ENCODE data around the gene CD3D.
A peak's percentile ranks its signal among the peaks of the same experiment; 100 is the strongest.
"Not testable (repeated sequence)": the region's sequence is repeated elsewhere in the genome, so short reads cannot be mapped to it uniquely, and the experiment has no call there.

The CD3D gene

DNA sequence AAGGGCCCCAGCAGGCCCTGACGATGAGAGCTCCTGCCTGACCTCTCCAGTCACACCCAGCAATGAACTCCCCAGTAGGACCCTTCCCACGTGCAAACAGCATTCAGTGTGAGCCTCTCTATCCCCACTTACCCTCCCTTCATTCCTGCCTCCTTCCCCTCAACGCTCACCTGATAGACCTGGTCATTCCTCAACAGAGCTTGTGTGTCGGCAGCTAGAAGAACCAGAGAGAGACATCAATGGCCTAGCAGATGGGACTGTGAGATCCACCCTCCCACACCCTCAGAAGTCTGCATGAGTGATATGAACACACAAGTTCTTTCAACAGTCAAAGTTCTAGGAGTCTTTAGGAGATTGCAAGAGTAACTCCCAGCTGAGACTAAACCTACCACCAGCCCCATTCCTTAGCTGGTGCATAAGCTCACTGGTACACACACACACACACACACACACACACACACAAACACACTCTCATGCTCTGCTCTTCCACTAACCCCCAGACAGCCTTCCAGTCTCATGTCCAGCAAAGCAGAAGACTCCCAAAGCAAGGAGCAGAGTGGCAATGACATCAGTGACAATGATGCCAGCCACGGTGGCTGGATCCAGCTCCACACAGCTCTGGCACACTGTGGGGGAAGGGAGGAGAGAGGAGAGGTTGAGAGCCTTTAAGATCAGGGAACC lies 3.1 kb downstream of the CD3D start:
- no peak for DNase-seq (ENCODE audit: low read depth)

DNA sequence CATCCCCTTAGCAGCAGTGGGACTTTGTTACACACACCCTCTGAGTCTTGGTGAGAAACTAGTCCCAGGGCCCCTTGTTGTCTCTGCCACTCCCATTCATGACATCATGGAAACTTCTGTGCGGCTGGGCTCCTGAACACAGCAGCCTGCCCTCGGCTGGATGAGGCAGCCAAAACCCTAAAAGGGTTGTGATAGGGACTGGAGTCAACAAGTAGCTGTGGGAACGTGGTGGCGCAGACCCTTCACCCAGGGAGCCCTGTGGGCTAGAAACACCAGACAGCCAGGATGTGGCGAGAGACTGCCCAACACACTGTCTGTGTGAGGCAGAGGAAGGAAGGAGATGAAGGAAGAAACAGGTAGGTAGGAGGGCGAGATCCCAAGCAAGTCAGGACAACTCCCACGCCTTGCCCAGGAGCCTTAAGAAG lies 3.9 kb downstream of the CD3D start:
- peak; percentile 72 for DNase-seq (ENCODE audit: low read depth)

DNA sequence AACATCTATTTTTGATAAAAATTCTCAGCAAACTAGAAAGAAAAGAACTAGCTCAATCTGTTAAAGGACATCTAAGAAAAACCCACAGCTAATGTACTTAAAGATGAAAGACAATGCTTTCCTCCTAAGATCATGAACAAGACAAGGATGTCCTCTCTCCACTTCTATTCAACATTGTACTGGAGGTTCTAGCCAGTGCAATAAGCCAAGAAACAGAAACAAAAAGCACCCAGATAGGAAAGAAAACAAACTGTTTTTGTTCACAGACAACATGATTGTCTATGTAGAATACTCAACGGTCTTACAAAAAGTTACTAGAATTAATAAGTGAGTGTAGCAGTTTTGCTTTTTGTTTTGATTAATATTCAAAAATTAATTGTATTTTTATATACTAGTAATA lies 7.8 kb downstream of the CD3D start:
- DNase-seq (ENCODE audit: low read depth): no peak

DNA sequence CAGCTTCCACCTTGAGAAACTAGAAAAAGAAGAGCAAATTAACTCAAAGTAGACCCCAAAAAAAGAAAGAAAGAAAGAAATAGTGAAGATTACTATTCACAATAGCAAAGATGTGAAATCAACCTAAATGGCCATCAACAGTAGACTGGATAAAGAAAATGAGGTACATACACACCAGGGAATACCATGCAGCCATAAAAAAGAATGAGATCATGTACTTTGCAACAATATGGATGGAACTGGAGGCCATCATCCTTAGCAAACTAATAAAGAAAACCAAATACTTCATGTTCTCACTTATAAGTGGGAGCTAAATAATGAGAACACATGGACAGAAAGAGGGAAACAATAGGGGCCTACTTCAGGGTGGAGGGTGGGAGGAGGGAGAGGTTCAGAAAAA lies 13.8 kb downstream of the CD3D start:
- DNase-seq (ENCODE audit: low read depth): no peak

DNA sequence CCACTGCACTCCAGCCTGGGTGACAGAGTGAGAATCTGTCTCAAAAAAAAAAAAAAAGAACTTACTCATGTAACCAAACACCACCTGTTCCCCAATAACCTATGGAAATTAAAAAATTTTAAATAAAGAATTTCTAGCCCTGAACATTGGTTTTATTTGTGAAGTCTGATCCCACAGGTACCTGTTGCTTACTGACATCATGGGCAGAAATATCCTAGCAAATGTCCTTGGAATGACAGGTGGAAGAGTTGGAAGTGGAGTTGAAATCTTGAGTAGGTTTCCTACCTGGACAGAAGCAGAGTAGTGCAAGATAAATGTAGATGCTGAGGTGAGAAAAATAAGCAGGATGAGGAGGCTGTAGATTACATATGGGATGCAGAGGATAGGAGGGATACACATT lies 17.2 kb downstream of the CD3D start:
- DNase-seq (ENCODE audit: low read depth): no peak

DNA sequence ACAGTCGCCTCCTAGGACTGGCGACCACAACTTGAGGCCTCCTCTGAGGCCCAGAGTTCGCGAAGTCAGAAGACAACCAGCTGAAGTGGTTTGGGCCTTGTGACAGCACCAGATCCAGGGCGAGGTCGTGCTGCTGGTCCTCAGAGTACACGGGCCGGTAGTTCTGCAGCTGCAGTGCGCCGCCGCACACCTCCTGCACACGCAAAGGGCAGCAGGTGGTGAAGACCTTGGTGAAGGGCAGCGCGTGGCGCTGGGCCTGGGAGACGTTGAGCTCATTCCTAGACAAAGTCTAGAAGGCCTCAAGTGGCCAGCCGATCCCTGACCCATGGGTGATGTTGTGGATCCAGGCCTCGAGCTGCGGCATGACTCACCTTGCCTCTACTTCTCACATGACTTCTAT lies 19.8 kb downstream of the CD3D start:
- DNase-seq (ENCODE audit: low read depth): no peak

DNA sequence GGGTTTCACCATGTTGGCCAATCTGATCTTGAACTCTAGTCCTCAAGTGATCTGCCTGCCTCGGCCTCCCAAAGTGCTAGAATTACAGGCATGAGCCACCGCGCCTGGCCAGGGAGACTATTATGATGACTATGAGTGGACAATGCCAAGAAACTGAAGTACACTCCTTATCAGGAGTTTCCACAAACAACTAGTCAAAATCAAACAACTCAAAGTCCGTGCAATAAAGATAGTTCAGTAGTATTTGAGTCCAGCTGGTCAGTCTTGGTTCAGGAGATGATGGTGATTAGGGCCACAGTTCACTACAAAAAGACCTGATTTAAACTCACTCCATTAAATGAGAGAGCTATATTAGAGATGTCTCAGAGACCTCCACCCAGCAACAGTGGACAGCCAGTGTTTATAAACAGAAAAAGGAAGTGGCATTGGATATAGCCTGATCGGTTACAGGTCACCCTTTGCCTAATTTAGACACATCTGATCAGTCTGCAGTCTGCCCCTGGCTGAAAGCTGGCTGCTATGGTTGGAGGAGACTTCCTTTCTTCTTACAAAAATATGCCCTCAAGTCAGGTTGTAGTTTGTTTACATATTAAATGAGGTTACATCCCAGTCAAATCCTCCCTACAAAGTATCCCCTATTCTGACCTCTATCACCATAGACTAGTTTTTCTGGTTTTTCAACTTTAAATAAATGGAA lies 21.0 kb downstream of the CD3D start:
- no peak for DNase-seq (ENCODE audit: low read depth)

DNA sequence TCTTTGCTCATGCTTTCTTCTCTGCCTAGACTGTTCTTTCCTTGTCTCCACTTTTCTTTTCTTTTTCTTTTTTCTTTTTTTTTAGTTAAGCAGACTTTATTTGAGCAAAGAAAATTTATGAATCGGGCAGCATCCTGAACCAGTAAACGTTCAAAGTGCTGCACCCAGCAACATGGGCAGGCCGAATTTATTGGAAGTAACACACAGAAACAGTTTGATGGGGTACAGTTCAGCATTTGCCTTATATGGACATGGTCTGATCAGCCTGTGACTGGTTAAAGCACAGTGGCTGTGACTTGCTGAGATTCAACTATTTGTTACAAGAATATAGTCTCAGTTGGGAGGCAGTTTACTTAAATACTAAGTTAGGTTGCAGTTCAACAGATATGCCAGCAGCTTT lies 22.0 kb downstream of the CD3D start:
- DNase-seq (ENCODE audit: low read depth): no peak

DNA sequence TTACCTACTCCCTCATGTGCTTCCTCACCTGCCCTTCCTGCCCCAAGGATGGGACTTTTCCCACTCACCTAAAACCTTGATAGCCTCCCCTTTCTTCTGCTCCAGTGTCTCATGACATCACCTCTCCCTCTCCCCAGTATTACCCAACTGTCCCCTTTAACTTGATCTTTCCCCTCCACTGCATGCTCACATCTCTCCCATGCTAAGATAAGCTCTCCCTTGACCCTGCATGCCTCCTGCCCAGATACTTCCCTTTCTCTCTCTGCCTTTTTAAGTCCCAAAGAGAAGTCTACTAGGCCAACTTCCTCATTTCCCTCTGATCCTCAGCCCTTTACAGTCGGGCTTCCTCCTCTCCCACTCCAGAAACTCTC lies 23.2 kb downstream of the CD3D start:
- no peak for DNase-seq (ENCODE audit: low read depth)

DNA sequence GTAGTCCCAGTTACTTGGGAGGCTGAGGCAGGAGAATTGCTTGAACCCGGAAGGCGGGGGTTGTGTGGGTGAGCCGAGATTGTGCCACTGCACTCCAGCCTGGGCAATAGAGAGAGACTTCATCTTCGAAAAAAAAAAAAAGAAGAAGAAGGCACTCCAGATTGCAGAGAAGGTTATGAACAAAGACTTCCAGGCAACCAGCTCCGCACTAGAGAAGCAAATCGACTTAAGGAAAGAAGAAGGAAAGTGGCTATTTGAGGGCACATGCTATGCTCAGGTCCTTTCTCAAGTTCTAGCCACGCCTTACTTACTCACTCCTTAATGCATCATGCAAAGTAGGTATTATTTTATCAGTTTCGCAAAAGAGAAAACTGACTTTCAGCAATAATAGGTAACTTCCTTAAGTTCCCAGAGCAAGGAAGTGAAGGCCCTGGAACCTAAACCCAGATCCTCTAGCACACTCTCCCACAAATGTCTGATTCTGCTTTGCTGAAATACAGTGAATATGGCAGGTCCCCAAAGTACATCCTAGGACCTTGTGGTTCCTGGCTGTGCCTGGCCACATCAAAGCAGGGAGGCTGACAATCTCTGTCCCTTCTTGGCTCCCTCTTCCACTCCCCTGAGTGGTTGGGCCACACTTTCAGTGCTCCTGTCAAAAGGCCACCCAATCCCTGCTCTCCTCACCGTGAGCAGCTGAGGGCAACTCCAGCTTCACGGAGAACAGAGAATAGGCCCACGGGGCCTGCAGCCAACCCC lies 23.7 kb downstream of the CD3D start:
- no peak for DNase-seq (ENCODE audit: low read depth)

DNA sequence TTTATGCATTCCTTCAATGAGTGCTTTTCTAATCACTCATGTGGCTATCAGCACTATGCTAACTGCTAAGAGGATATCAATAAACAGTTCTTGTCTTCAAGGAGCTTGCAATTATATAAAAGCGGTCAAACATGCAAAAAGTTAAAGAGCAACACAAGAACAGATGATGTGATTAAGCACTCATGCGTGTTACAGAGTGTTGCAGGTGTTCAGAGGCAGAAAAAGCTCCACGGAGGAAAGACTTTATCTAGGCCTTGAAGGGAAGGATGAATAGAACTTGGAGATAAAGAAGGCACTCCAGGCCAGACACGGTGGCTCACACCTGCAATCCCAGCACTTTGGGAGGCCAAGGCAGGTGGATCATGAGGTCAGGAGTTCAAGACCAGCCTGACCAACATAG lies 24.4 kb downstream of the CD3D start:
- no peak for DNase-seq (ENCODE audit: low read depth)

DNA sequence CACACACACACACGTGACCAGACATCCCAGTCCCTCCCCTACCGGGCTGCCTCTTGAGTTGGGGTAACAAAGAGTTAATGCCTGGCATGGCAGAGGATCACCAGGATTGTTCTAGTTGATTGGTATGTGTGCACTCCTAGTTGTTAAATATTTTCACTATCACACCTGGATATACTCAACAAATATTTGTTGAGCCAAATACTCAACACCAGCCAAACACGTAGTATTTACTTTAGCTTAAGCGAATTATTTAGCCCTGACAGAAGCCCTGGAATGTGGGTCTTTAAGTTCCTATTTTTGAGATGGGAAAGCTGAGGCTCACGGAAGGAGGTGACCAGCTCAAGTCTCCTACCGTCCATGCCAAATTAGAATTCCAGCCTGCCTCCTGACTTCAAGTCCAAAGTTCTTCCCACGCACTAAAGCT lies 27.5 kb downstream of the CD3D start:
- DNase-seq (ENCODE audit: low read depth): no peak

DNA sequence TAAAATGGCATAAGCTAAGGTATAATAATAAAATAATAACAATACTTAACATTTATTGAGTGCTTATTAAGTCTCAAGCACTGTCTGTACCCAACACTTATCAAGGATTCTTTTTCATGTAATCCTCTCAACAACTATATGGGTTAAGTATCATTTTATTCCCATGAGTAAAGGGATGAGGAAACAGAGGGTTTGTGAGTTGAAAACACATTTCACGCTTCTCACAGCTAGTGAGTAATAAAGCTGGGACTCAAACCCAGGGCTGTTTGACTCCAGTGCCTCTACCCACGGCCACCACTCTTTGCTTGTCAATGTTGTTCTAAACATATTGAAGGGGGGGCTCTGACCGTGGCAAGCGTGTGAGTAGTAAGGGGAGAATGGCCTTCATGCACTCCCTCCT lies 29.3 kb downstream of the CD3D start:
- no peak for DNase-seq (ENCODE audit: low read depth)

DNA sequence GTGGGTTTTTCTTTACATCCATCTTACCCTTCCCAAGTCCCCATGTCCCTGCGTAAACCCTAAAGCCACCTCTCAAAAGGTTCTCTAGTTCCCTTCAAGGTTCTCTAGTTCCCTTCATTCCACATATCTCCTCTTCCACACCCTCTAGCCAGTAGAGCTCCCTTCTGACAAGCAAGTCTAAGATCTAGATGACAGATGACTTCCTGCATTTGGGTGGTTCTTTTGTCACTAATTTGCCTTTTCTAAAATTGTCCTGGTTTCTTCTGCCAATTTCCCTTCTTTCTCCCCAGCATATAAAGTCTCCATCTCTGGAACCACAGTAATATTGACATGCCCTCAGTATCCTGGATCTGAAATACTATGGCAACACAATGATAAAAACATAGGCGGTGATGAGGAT lies 30.2 kb downstream of the CD3D start:
- DNase-seq (ENCODE audit: low read depth): no peak

DNA sequence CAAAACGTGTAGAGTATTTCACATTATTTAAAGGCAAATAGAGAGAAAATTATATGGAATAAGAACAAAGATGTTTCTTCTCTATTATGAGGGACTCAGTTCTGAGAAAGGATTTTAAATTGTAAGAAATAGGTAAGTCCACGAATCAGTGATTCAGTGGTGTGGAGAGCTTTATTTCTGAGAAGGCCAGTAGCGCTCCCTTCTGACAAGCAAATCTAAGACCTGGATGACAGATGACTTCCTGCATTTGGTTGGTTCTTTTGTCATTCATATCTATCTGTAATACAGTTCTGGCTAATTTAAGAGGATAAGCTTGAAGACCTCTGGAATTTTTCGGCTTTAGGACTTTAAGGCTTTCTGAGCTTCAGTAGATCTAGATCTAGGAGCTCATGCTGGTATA lies 31.0 kb downstream of the CD3D start:
- DNase-seq (ENCODE audit: low read depth): no peak

DNA sequence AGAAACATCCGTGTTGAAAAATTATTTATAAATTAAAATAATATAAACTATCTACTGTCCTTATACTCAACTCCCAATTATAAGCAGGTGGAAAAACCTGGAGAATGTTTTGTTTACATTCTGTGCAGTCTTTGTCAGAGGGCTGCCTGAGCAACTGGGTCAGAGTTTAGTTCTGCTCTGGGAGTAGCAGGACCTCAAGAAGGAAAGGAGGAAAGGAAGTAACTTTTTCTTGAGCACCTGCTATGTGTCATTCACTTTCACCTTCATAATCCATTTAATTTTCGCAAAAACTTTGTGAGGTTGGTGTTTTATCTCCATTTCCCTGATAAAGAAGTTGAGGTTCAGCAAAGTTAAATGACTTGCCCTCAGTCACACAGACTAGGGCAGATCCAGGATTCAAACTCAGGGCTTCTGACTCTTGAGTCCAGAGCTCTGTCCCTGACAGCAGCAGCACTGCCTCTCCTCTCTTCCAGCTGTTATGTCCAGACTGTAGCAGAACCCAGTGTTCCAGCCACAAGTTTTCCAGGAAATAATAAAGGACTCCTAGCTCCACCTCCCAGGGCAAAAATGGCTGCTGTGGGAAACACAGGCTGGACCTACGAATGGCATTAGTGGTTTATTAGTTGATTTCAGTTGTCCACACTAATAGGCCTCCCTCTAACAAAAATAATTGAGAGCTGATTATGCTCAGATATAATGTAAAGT lies 31.6 kb downstream of the CD3D start:
- no peak for DNase-seq (ENCODE audit: low read depth)

DNA sequence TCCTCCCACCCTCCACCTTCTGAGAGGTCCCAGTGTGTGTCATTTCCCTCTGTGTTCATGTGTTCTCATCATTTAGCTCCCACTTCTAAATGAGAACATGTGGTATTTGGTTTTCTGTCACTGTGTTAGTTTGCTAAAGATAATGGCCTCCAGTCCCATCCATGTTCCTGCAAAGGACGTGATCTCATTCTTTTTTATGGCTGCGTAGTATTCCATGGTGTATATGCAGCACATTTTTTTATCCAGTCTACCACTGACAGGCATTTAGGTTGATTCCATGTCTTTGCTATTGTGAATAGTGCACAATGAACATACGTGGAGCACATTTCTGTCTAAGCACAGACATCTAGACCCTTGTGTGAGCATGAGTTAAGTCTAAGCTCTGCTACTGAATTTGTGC lies 32.2 kb downstream of the CD3D start:
- DNase-seq (ENCODE audit: low read depth): no peak

DNA sequence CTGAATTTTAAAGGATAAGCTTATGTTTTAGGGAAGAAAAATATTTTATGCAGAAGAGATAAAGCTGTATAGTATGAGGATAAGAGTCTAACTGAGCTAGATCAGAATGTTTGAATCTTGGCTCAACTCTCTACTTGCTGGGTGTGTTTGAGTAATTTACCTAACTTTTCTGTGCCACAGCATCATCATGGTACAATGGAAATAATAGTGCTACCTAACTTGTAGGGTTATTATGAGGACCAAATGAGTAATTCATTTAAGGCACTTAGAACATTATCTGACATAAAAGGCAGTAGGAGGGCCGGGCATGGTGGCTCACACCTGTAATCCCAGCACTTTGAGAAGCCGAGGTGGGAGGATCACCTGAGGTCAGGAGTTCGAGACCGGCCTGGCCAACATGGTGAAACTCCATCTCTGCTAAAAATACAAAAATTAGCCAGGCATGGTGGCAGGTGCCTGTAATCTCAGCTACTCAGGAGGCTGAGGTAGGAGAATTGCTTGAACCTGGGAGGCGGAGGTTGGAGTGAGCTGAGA lies 33.4 kb downstream of the CD3D start:
- DNase-seq (ENCODE audit: low read depth): not testable (repeated sequence)

DNA sequence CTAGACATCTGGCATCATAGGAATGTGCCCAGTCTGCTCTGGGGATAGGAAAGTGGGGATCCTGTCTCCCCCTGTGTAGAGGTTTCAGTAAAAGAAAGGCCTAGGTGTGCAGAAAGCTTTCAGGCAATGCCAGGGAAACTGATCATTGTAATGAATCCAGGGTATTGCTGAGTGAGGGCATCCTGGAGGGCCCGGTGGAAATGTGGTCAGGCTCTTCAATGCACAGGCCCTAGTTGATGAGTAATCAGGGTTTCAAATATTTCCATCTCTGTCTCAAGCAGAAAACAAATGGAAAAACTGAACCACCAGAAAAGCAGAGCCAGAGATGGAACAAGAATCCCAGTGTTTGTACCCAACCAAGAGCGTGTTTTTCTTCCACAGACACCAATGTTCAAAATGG lies 35.9 kb downstream of the CD3D start:
- DNase-seq (ENCODE audit: low read depth): no peak

DNA sequence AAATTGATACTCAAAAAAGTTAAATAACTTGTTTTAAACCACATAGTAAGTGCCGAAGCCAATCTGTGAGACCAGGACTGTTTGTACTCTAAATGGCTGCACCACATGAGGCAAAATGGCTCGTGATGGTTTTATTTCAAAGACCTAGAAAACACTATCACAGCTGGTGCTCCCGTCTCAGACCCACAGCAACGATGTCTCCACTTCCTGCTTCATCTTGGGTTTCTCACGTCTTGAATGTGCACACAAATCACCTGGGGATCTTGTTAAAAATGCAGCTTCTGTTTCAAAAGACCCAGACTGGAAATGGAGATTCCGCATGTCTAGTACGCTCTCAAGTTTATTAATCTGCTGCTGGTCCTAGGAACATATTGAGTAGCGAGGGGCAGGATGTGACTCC lies 36.8 kb downstream of the CD3D start:
- no peak for DNase-seq (ENCODE audit: low read depth)

DNA sequence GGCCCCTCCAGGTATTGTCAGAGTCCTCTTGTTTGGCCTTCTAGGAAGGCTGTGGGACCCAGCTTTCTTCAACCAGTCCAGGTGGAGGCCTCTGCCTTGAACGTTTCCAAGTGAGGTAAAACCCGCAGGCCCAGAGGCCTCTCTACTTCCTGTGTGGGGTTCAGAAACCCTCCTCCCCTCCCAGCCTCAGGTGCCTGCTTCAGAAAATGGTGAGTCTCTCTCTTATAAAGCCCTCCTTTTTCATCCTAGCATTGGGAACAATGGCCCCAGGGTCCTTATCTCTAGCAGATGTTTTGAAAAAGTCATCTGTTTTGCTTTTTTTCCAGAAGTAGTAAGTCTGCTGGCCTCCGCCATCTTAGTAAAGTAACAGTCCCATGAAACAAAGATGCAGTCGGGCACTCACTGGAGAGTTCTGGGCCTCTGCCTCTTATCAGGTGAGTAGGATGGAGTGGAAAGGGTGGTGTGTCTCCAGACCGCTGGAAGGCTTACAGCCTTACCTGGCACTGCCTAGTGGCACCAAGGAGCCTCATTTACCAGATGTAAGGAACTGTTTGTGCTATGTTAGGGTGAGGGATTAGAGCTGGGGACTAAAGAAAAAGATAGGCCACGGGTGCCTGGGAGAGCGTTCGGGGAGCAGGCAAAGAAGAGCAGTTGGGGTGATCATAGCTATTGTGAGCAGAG lies 37.8 kb downstream of the CD3D start, which contains the start of gene CD3E:
TSS of gene CD3E (plus strand) at position 163 of the 681 bp plus-strand sequence. CDS start at position 386, 223 bp downstream.
- DNase-seq (ENCODE audit: low read depth): no peak

DNA sequence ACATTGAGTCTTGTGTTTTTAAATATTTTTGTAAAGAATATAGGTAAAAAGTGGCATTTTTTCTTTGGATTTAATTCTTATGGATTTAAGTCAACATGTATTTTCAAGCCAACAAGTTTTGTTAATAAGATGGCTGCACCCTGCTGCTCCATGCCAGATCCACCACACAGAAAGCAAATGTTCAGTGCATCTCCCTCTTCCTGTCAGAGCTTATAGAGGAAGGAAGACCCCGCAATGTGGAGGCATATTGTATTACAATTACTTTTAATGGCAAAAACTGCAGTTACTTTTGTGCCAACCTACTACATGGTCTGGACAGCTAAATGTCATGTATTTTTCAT lies 38.3 kb downstream of the CD3D start:
- DNase-seq (ENCODE audit: low read depth): no peak
